Measurements from ENCODE around the gene GSTK1.
"Not testable (repeated sequence)": the region's sequence is repeated elsewhere in the genome, so short reads cannot be mapped to it uniquely, and the experiment has no call there.

GSTK1 gene

DNA sequence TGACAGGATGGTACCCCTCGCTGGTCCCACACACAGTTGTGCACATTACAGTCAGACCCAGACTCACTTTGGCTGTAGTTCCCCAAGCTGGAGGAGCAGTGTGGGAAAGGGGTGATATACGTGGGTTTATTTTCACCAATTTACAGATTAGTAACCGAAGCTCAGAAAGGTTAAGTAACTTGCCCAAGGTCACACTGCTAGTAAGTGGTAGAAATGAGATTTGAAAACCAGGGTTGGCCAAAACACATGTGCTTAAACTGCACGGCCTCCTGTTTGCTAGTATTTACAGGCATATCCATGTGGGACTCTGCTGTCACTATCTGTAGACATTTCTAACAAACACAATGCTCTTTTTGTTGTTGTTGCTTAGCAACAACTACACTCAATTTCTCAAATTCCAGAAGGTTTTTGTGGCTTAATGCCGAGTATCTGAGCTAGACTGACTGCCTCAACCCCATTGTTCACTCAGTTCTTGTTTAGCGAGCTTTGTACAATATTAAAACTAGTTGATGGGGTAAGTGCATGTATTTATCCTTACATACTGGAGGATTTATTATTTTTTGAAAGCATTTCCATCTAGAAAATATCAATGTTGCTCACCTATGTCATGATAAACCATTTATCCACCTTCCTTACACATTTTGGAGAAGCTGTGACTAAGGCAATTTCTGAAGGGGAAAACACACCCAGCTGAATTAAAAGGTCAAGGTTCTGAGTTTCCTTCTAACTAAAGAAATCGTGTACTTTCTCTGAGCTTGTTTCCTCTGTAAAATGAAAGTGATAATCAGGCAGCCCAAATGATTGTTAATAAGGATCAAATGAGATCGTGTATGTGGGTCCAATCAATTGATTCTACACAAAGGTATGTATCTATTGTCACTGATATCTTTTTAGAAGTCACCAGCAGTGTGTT, 16.2 kb downstream of the GSTK1 start:
- DNase-seq = no peak

DNA sequence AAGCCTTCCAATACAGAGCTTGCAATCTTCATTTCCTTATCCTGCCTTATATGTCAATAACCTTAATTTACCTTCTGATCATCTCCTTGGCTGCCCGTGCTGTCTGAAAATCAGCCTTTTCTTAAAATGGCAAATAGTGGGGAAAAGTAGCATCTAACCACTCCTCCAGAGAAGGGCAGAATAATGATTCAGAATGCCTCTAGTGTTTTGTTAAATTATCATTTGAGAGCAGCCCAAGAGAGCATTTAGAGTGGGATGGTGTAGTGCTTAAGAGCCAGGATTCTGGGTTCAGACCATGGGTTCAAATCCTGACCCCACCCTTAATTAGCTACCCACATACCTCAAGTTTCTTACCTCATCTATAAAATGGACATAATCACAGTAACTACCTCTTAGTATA, 16.9 kb downstream of the GSTK1 start:
- no peak for DNase-seq

- DNase-seq = no peak
These were observed 17.3 kb downstream of the GSTK1 start for GRCh38 chr7:143280566-143280965.

DNA sequence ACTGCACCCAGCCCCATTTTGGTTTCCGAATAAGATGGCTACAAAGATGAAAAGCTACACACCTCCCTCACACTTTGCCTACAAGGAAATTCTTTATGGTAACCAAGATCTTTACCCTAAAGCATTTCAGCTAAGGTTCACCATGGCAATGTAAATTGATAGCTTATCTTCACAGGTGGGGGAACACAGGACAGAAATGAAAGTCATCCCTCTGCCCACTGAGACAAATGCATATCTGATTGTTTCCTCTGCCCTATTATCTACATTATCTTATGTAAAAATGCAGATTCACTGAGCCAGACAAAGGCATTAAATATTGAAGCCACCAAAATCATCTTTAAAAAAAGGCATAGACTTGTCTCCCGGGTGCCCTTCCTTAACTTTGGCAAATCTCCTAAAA, 18.3 kb downstream of the GSTK1 start:
- DNase-seq = no peak

DNA sequence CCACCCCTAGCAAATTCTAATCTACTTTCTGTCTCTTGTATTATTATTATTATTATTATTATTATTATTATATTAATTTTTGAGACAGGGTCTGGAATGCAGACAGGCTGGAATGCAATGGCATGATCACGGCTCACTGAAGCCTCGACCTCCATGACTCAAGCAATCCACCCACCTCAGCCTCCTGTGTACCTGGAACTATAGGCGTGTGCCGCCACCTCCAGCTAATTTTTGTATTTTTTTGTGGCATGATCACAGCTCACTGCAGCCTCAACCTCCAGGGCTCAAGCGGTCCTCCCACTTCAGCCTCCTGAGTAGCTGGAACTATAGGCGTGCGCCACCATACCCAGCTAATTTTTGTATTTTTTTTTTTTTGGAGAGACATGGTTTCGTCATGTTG, 18.9 kb downstream of the GSTK1 start:
- DNase-seq = no peak

GRCh38 chr7:143283381-143283780, 20.1 kb downstream of the GSTK1 start:
- no peak for DNase-seq

DNA sequence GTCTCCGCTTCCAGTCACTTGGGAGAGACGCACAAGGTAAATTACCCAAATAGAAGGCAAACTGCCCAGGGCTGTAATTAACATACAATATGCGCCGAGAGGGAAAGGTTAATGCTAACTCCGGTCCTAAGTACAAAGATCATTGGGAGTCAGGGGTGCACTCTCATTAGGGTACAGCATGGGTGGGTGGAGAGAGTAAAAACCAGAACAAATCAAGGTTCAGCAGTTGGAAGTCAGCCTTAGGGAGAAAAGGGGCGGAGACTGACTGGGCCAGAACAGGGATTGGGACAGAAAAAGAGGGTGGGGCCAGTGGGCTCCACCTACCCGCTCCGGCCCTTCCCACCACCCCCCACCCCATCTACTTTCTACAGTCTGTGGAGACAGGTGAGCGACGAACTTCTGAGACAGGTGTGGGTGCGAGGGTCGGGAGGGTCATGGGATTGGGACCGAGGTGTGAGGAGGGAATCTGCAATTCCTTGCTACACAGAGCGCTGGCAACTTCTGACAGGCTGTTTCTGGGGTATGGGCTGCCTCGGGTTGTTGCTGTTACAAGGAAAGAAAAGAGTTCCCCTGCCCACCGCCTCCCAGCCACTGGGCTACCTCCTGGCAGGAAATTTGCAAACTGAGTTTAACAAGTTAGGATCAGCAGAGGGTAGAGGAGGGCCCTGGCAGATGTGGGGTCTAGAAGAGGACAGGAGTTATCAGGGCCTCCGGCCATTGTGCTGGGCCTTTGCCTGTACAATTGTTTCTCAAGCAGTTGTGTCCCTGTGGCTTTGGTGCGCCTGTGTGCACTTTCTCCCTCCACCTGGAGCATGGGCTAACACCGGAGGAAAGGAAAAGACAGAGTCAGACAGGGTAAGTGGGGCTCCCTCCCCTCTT, 21.6 kb downstream of the GSTK1 start, which contains the start of gene TMEM139:
TMEM139 (plus strand) TSS at position 368 of the 879 bp plus-strand sequence. CDS start 1,000 bp downstream, outside the sequence.
- no peak for DNase-seq

DNA sequence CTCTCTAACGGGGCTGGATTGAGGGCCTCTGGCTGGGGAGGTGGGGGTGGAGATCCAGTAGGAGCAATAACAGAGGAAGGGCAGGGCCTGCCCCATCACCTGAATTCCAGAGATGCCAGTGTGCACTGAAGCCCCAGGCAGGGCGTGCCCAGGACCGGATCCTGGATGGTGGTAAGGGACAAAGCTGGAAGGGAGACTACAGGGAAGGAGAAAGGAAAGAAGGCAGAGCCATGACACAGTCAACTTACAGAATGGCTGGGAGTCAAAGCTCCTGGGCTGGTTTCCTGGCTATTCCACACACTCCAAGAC, 22.2 kb downstream of the GSTK1 start:
- DNase-seq = no peak

DNA sequence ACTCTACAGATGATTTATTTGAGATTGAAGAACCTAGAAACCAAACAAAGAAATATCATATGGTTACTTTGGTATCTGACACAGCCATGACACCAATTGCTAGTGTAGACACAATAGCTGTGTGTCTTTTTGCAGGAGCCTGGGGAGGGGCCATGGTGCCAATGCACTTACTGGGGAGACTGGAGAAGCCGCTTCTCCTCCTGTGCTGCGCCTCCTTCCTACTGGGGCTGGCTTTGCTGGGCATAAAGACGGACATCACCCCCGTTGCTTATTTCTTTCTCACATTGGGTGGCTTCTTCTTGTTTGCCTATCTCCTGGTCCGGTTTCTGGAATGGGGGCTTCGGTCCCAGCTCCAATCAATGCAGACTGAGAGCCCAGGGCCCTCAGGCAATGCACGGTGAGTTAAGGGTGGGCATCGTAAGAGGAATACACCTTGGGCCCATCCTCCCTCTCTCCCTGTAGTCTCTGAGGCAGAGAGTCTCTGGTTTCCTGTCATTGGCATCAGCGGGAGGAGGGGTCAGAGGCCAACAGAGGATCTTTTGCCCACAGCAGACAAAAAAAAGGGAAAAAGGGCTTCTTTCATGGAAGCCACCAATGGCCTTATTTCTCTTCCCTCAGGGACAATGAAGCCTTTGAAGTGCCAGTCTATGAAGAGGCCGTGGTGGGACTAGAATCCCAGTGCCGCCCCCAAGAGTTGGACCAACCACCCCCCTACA, 22.7 kb downstream of the GSTK1 start:
- no peak for DNase-seq

GRCh38 chr7:143286522-143286890, 23.3 kb downstream of the GSTK1 start:
- no peak for DNase-seq

DNA sequence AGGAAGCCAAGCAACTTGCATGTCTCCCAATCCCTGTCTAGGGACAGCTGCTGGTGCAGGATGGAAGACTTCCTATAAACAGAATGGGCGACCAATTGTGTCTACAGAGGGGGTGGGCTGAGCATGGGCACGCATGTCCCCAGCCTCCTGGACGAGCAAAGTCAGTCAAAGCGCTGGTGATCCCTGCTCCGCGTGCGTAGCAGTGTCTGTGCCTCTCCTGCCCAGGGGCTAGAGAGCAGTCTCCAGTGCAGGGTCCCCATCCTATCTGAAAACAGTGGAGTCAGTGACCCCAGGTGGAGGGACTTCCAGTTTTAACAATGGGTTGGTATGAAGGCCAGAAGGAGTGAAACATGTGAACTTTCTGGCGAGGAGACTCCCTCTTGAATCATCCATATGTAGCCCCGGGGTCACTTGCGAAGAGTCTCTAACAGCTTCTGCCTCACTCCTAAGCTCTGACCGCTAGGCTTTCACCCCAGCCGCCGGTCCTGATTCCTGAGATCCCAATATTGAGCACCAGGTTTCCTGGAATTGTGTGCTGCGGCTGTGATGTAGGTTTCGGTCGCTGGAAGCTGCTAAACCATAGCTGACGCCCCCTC, 24.2 kb downstream of the GSTK1 start:
- DNase-seq = no peak

DNA sequence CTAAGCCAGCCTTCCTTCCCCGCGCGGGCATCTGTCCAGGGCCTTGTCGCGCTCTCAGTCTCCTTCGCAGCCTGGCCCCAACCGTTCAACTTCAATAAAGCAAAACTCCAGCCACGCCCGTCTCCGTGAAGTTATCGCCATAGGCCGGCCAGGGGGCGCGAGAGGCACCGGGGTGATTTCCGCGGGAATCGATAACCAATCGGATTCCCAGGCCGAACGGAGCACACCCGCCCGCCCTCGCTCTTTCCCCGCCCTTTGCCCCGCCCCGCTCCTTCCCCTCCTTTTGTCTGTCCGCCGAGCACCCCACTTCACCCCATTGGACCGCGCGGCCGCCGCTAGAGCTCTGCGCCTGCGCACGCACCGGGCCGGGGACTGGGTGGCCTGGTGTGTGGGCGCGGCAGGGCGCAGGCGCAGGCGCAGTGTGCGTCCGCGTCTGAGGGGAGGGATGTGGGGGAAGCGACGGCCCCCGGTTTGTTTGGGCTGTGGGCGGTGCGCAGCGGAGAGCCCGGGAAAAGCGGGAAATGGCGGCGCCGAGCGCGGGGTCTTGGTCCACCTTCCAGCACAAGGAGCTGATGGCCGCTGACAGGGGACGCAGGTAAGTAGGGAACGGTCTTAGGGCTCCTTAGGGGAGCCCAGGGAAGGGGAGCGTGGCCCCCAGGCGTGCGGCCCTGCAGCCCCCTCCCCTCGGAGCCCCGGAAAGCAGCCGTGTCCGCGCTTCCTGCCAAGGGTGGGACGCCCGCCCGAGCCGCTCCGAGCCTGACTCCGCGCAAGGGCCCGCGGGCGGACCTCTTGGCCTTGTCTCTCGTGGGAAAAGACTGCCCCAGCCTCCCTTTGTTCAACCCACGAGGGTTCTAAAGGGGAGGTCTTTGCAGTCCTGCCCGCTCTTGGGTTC, 24.9 kb downstream of the GSTK1 start, which contains the start of gene CASP2:
CASP2 (plus strand) TSS at position 417 of the 892 bp plus-strand sequence; CDS start at position 522, 105 bp downstream.
- DNase-seq = peak; percentile 92

GRCh38 chr7:143288836-143289235, 25.6 kb downstream of the GSTK1 start:
- DNase-seq = no peak

DNA sequence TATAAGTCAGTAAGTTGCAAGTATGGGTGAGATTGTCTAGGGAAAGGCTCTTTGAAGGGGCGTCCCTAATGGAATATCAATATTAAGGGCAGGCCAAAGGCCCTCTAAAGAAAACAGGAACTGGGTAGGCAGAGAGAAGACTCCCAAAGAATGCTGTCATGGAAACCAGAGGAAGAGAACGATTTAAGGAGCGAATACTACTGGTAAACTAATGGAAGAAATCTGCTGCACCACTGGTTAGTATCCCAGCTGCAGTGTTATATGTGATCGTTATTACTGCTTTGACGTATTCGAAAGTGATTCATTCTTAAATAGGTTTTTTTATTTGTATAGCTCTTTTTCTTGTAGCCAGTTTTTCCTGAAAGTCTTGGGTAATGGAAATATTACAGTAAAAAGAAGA, 26.2 kb downstream of the GSTK1 start:
- DNase-seq = no peak

DNA sequence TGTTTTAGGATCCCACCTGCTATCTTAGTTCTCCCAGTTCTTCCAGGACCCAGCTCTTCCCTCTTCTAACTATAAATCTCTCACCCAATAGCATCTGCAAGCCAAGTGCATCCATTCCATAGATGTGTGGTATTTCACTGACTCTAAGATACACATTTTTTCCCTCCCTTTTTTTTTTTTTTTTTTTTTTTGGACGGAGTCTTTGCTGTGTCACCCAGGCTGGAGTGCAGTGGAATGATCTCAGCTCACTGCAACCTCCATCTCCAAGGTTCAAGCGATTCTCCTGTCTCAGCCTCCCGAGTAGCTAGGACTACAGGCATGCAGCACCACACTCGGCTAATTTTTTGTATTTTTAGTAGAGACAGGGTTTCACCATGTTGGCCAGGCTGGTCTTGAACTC, 26.6 kb downstream of the GSTK1 start:
- DNase-seq = not testable (repeated sequence)

DNA sequence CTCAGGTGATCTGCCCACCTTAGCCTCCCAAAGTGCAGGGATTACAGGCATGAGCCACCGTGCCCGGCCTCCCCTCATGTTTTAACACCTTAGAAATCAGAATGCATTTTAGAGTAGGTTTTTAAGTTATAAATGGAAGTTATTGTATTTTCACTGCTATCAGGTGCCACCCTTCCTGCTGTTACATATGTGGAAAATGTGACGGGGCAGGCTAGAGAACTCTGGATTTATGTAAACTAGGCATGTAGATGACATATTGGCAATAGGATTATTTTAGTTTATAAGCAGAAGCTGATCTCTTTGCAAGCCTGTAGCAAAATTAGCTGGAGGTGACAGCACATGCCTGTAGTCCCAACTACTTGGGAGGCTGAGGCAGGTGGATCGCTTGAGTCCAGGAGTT, 27.1 kb downstream of the GSTK1 start:
- DNase-seq = no peak

DNA sequence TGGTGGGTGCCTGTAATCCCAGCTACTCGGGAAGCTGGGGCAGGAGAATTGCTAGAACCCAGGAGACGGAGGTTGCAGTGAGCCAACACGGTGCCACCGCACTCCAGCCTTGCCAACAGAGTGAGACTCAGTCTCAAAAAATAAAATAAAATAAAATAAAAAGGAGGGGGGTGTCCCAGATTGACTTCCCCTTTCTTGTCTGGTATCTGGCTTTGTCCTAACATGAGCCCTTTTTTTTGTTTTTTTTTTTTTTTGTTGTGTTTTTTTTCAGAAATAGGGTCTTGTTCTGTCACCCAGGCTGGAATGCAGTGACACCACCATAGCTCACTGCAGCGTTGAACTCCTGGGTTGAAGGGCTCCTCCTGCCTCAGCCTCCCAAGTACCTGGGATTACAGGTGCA, 29.6 kb downstream of the GSTK1 start:
- DNase-seq = no peak

DNA sequence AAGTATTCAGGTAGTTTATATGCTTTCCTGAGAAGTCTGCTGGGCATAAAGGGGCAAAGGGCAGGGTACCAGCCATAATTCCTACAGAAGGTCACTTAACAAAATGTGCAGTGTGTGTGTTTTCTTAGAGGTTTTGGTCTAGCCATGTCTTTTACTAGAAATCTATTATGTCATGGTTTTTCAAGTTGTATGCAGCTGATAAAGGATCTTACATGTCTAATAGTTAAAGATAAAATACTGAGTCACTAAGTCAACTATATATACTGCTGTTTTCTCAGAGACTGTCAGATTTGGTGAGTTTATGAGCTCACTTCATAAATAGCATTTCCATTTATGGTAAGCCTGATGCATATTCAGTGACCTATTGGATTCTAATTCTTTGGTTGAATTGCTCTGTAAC, 32.6 kb downstream of the GSTK1 start:
- no peak for DNase-seq

- DNase-seq = no peak
These were observed 33.4 kb downstream of the GSTK1 start for GRCh38 chr7:143296686-143297085.

DNA sequence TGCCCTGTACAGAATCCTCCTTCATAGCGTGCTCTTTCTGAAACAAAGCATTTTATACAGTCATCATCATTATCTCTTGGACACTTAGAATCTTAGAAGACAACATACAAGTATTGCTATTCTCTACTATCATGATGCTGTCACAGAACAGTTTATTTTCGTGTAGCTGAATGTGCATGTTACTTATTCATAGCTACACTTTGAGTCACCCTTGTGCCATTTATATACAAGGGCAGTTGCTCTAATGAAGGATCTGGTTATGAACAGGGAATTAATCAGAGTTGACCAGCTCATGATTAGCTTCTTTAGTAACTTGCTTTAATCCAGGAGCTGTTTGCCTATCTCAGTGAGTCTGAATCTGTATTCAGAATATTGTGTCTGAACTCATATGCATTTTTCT, 36.1 kb downstream of the GSTK1 start:
- no peak for DNase-seq

- DNase-seq = no peak
These were observed 36.6 kb downstream of the GSTK1 start for GRCh38 chr7:143299840-143300239.
